ENCODE data around the gene TTLL3.
A peak's percentile ranks its signal among the peaks of the same experiment; 100 is the strongest.

TTLL3 gene

GRCh38 chr3:9820543-9820942 is 10.5 kb downstream of the TTLL3 start:
- WGBS (ENCODE audit: extremely low coverage, insufficient coverage, insufficient read length): no CpG with 5 or more reads among the region's 12 CpGs
- H3K79me2 ChIP-seq (ENCODE audit: control insufficient read depth, insufficient read depth, low read length, poor library complexity): no peaks in the 10 kb centered on the region
- peaks cover 0 to 8% of the 10 kb centered on the region in 2 experiments for H3K36me3 ChIP-seq (ENCODE audit: control insufficient read depth in 1 of 2, insufficient read depth in 2 of 2, low read length in 2 of 2)
- H3K14ac ChIP-seq (ENCODE audit: low read length): no peak overlapping the region
- H3K4me3 ChIP-seq (ENCODE audit: low read depth, low read length): no peak overlapping the region
- H2BK12ac ChIP-seq (ENCODE audit: low read length): no peak overlapping the region
- H3K27ac ChIP-seq (ENCODE audit: low read depth, low read length): no peak overlapping the region
- no peak for DNase-seq
- no peak overlapping the region for H2BK5ac ChIP-seq (ENCODE audit: low read depth, low read length, poor library complexity)
- no peaks in the 10 kb centered on the region for H3K9me3 ChIP-seq (ENCODE audit: insufficient read depth, low read depth, low read length)
- H3K23ac ChIP-seq (ENCODE audit: low read length): no peak overlapping the region
- no peak overlapping the region for H3K18ac ChIP-seq (ENCODE audit: low read length)
- no peak overlapping the region for H4K91ac ChIP-seq (ENCODE audit: low read depth, low read length)
- no peak overlapping the region for H2AFZ ChIP-seq (ENCODE audit: insufficient read depth, low read length, poor library complexity)
- no peak overlapping the region for H3K4ac ChIP-seq (ENCODE audit: low read depth, low read length)
- no peak overlapping the region for H3K4me2 ChIP-seq (ENCODE audit: low read length)
- no peaks in the 10 kb centered on the region for H3K4me1 ChIP-seq (ENCODE audit: control insufficient read depth in 1 of 2, insufficient read depth in 2 of 2, low read length in 2 of 2)
- H2AK5ac ChIP-seq (ENCODE audit: low read length): no peak overlapping the region
- H2BK120ac ChIP-seq (ENCODE audit: insufficient read depth, low read length, poor library complexity): no peak overlapping the region
- no peak overlapping the region for H3K9ac ChIP-seq (ENCODE audit: low read length)
- no peaks in the 10 kb centered on the region for H3K79me1 ChIP-seq (ENCODE audit: low read length)
- no peak overlapping the region for H4K8ac ChIP-seq (ENCODE audit: low read depth, low read length)
- no peaks in the 10 kb centered on the region for H3K27me3 ChIP-seq (ENCODE audit: insufficient read depth, low read length)
- no peak overlapping the region for H4K12ac ChIP-seq (ENCODE audit: low read depth, low read length)

GRCh38 chr3:9820946-9821345 is 10.9 kb downstream of the TTLL3 start:
- no peak overlapping the region for H3K4ac ChIP-seq (ENCODE audit: low read depth, low read length)
- WGBS (ENCODE audit: extremely low coverage, insufficient coverage, insufficient read length): no CpG with 5 or more reads among the region's 2 CpGs
- H3K36me3 ChIP-seq (ENCODE audit: control insufficient read depth in 1 of 2, insufficient read depth in 2 of 2, low read length in 2 of 2): peaks cover 0 to 8% of the 10 kb centered on the region in 2 experiments
- H4K91ac ChIP-seq (ENCODE audit: low read depth, low read length): no peak overlapping the region
- H4K12ac ChIP-seq (ENCODE audit: low read depth, low read length): no peak overlapping the region
- H2AK5ac ChIP-seq (ENCODE audit: low read length): no peak overlapping the region
- H2BK5ac ChIP-seq (ENCODE audit: low read depth, low read length, poor library complexity): no peak overlapping the region
- no peak overlapping the region for H3K14ac ChIP-seq (ENCODE audit: low read length)
- H3K4me3 ChIP-seq (ENCODE audit: low read depth, low read length): no peak overlapping the region
- no peaks in the 10 kb centered on the region for H3K79me2 ChIP-seq (ENCODE audit: control insufficient read depth, insufficient read depth, low read length, poor library complexity)
- H3K9ac ChIP-seq (ENCODE audit: low read length): no peak overlapping the region
- H3K4me1 ChIP-seq (ENCODE audit: control insufficient read depth in 1 of 2, insufficient read depth in 2 of 2, low read length in 2 of 2): no peaks in the 10 kb centered on the region
- H3K27ac ChIP-seq (ENCODE audit: low read depth, low read length): no peak overlapping the region
- H3K18ac ChIP-seq (ENCODE audit: low read length): no peak overlapping the region
- no peaks in the 10 kb centered on the region for H3K9me3 ChIP-seq (ENCODE audit: insufficient read depth, low read depth, low read length)
- no peak overlapping the region for H2BK120ac ChIP-seq (ENCODE audit: insufficient read depth, low read length, poor library complexity)
- H4K8ac ChIP-seq (ENCODE audit: low read depth, low read length): no peak overlapping the region
- H2BK12ac ChIP-seq (ENCODE audit: low read length): no peak overlapping the region
- no peak overlapping the region for H3K23ac ChIP-seq (ENCODE audit: low read length)
- no peak overlapping the region for H2AFZ ChIP-seq (ENCODE audit: insufficient read depth, low read length, poor library complexity)
- no peak overlapping the region for H3K4me2 ChIP-seq (ENCODE audit: low read length)
- DNase-seq: peak in 1 of 2 donors; percentile 18
- H3K27me3 ChIP-seq (ENCODE audit: insufficient read depth, low read length): no peaks in the 10 kb centered on the region
- no peaks in the 10 kb centered on the region for H3K79me1 ChIP-seq (ENCODE audit: low read length)

- H3K79me2 ChIP-seq (ENCODE audit: control insufficient read depth, insufficient read depth, low read length, poor library complexity): no peaks in the 10 kb centered on the region
- no peak overlapping the region for H2AK5ac ChIP-seq (ENCODE audit: low read length)
- H3K4me1 ChIP-seq (ENCODE audit: control insufficient read depth in 1 of 2, insufficient read depth in 2 of 2, low read length in 2 of 2): no peaks in the 10 kb centered on the region
- peaks cover 3% of the 10 kb centered on the region for H3K9me3 ChIP-seq (ENCODE audit: insufficient read depth, low read depth, low read length)
- H3K4ac ChIP-seq (ENCODE audit: low read depth, low read length): no peak overlapping the region
- no peak overlapping the region for H2BK120ac ChIP-seq (ENCODE audit: insufficient read depth, low read length, poor library complexity)
- no peak overlapping the region for H2BK5ac ChIP-seq (ENCODE audit: low read depth, low read length, poor library complexity)
- no peak overlapping the region for H4K12ac ChIP-seq (ENCODE audit: low read depth, low read length)
- H3K4me3 ChIP-seq (ENCODE audit: low read depth, low read length): no peak overlapping the region
- no peak overlapping the region for H3K27ac ChIP-seq (ENCODE audit: low read depth, low read length)
- WGBS (ENCODE audit: extremely low coverage, insufficient coverage, insufficient read length): no CpG with 5 or more reads among the region's 14 CpGs
- H2BK12ac ChIP-seq (ENCODE audit: low read length): no peak overlapping the region
- no peak overlapping the region for H3K4me2 ChIP-seq (ENCODE audit: low read length)
- H4K8ac ChIP-seq (ENCODE audit: low read depth, low read length): no peak overlapping the region
- H3K14ac ChIP-seq (ENCODE audit: low read length): no peak overlapping the region
- no peaks in the 10 kb centered on the region for H3K79me1 ChIP-seq (ENCODE audit: low read length)
- H3K23ac ChIP-seq (ENCODE audit: low read length): no peak overlapping the region
- no peak overlapping the region for H3K18ac ChIP-seq (ENCODE audit: low read length)
- peaks cover 3 to 8% of the 10 kb centered on the region in 2 experiments for H3K36me3 ChIP-seq (ENCODE audit: control insufficient read depth in 1 of 2, insufficient read depth in 2 of 2, low read length in 2 of 2)
- H3K27me3 ChIP-seq (ENCODE audit: insufficient read depth, low read length): no peaks in the 10 kb centered on the region
- H2AFZ ChIP-seq (ENCODE audit: insufficient read depth, low read length, poor library complexity): no peak overlapping the region
- H4K91ac ChIP-seq (ENCODE audit: low read depth, low read length): no peak overlapping the region
- DNase-seq: no peak
- no peak overlapping the region for H3K9ac ChIP-seq (ENCODE audit: low read length)
Measured at GRCh38 chr3:9825451-9826040, 15.5 kb downstream of the TTLL3 start.

GRCh38 chr3:9826815-9827573 is 16.9 kb downstream of the TTLL3 start:
- H3K79me1 ChIP-seq (ENCODE audit: low read length): no peaks in the 10 kb centered on the region
- no peak overlapping the region for H3K18ac ChIP-seq (ENCODE audit: low read length)
- no CpG with 5 or more reads among the region's 20 CpGs for WGBS (ENCODE audit: extremely low coverage, insufficient coverage, insufficient read length)
- no peaks in the 10 kb centered on the region for H3K79me2 ChIP-seq (ENCODE audit: control insufficient read depth, insufficient read depth, low read length, poor library complexity)
- no peak overlapping the region for H2BK120ac ChIP-seq (ENCODE audit: insufficient read depth, low read length, poor library complexity)
- H3K4me1 ChIP-seq (ENCODE audit: control insufficient read depth in 1 of 2, insufficient read depth in 2 of 2, low read length in 2 of 2): no peaks in the 10 kb centered on the region
- no peak overlapping the region for H2AFZ ChIP-seq (ENCODE audit: insufficient read depth, low read length, poor library complexity)
- H3K27me3 ChIP-seq (ENCODE audit: insufficient read depth, low read length): no peaks in the 10 kb centered on the region
- H3K4me3 ChIP-seq (ENCODE audit: low read depth, low read length): no peak overlapping the region
- no peak overlapping the region for H3K9ac ChIP-seq (ENCODE audit: low read length)
- peaks cover 3% of the 10 kb centered on the region for H3K9me3 ChIP-seq (ENCODE audit: insufficient read depth, low read depth, low read length)
- no peak overlapping the region for H2BK12ac ChIP-seq (ENCODE audit: low read length)
- H3K27ac ChIP-seq (ENCODE audit: low read depth, low read length): no peak overlapping the region
- no peak overlapping the region for H4K91ac ChIP-seq (ENCODE audit: low read depth, low read length)
- no peak overlapping the region for H4K12ac ChIP-seq (ENCODE audit: low read depth, low read length)
- H3K36me3 ChIP-seq (ENCODE audit: control insufficient read depth in 1 of 2, insufficient read depth in 2 of 2, low read length in 2 of 2): peaks cover 3 to 10% of the 10 kb centered on the region in 2 experiments
- no peak overlapping the region for H3K23ac ChIP-seq (ENCODE audit: low read length)
- no peak overlapping the region for H2BK5ac ChIP-seq (ENCODE audit: low read depth, low read length, poor library complexity)
- DNase-seq: peak; percentile 43 to 76
- no peak overlapping the region for H3K4me2 ChIP-seq (ENCODE audit: low read length)
- no peak overlapping the region for H3K4ac ChIP-seq (ENCODE audit: low read depth, low read length)
- no peak overlapping the region for H3K14ac ChIP-seq (ENCODE audit: low read length)
- H2AK5ac ChIP-seq (ENCODE audit: low read length): no peak overlapping the region
- H4K8ac ChIP-seq (ENCODE audit: low read depth, low read length): no peak overlapping the region

Data from trophoblast cell (in vitro differentiated cells and primary cell).